Measurements from ENCODE around the gene C9orf78. TPM values are rescaled to one million over a fixed set of nuclear protein-coding genes. Genes with fewer than 3 reads are reported as not detected.

C9orf78 gene
- total and polyA plus RNA-seq, 2 donors (not counting 1 experiment from before 2014, with no cell fraction given) = 39.8 to 88.6 TPM

- peaks cover 5% of the 10 kb centered on the region for H3K79me2 ChIP-seq (ENCODE audit: control insufficient read depth, insufficient read depth, low read length)
- H3K4me2 ChIP-seq (ENCODE audit: extremely low read depth, insufficient read depth, low read length) = no peak overlapping the region
- H3K36me3 ChIP-seq (ENCODE audit: control insufficient read depth, insufficient read depth, low read length) = no peaks in the 10 kb centered on the region
- H3K4me3 ChIP-seq (replicated peaks in 1 of 4; ENCODE audit: control extremely low read depth in 1 of 4, insufficient read depth in 1 of 4, low read depth in 3 of 4, low read length in 4 of 4) = no peak overlapping the region
- no peak overlapping the region for H3K9ac ChIP-seq (ENCODE audit: insufficient read depth, low read length)
- H3K27me3 ChIP-seq (ENCODE audit: control insufficient read depth, insufficient read depth, low read length) = no peaks in the 10 kb centered on the region
- H2AFZ ChIP-seq (ENCODE audit: low read length) = no peak overlapping the region
- H3K27ac ChIP-seq (ENCODE audit: insufficient read depth, low read length) = no peak overlapping the region
- no peaks in the 10 kb centered on the region for H4K20me1 ChIP-seq (ENCODE audit: control insufficient read depth, extremely low read depth, insufficient read depth, low read length)
- TF ChIP-seq, protein P1, sequence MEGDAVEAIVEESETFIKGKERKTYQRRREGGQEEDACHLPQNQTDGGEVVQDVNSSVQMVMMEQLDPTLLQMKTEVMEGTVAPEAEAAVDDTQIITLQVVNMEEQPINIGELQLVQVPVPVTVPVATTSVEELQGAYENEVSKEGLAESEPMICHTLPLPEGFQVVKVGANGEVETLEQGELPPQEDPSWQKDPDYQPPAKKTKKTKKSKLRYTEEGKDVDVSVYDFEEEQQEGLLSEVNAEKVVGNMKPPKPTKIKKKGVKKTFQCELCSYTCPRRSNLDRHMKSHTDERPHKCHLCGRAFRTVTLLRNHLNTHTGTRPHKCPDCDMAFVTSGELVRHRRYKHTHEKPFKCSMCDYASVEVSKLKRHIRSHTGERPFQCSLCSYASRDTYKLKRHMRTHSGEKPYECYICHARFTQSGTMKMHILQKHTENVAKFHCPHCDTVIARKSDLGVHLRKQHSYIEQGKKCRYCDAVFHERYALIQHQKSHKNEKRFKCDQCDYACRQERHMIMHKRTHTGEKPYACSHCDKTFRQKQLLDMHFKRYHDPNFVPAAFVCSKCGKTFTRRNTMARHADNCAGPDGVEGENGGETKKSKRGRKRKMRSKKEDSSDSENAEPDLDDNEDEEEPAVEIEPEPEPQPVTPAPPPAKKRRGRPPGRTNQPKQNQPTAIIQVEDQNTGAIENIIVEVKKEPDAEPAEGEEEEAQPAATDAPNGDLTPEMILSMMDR (conservative IDR thresholded peaks at IDR 0.05 in 1 of 2, IDR thresholded peaks at IDR 0.05 in 1 of 2; ENCODE audit: low read depth in 1 of 2, low read length in 2 of 2) = no peak
- TF ChIP-seq EZH2 (IDR thresholded peaks at IDR 0.05; ENCODE audit: low read length, missing control alignments) = no peak
- no peaks in the 10 kb centered on the region for H3K9me3 ChIP-seq (ENCODE audit: control insufficient read depth, insufficient read depth, low read depth, low read length)
- H3K4me1 ChIP-seq (ENCODE audit: control insufficient read depth, extremely low read depth, insufficient read depth, low read length) = peaks cover 12% of the 10 kb centered on the region
- no peak for DNase-seq (ENCODE audit: low read depth in 2 of 2)
Observed at GRCh38 chr9:129839324-129840023, 4.4 kb upstream of the C9orf78 start.

DNA sequence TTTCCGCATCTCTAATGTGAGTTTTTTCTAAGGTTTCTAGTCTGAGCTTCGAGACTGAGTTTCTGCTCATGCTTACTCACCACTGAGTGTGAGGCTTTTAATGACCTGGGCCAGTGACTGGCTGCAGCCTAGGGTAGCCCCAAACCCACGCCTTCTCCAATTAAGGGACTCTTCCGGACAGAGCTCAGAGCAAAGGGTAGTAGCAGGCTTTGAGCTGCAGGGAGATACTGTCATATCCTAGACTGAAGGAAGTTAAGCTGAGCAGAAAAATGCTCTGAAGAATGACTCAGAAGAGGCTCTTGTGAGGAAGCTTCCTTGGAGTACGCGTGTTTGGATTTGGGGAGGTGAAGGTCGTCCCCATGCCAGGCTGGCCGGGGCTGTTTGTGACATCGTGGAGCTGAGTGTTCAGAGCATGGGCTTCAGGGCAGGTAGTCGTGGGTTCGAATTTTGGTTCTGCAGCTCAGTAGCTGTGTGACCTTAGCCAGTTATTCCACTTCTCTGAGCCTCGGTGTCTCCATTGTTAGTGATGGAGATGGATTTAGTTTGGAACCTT lies 3.7 kb upstream of the C9orf78 start:
- Histone ChIP-seq H3K27me3 (ENCODE audit: control insufficient read depth, insufficient read depth, low read length) (no peaks in the 10 kb centered on the region), H3K4me2 (ENCODE audit: extremely low read depth, insufficient read depth, low read length) (peak overlapping the region; percentile 26), H4K20me1 (ENCODE audit: control insufficient read depth, extremely low read depth, insufficient read depth, low read length) (no peaks in the 10 kb centered on the region), H3K4me3 (replicated peaks in 1 of 4; ENCODE audit: control extremely low read depth in 1 of 4, insufficient read depth in 1 of 4, low read depth in 3 of 4, low read length in 4 of 4) (no peak overlapping the region), H3K79me2 (ENCODE audit: control insufficient read depth, insufficient read depth, low read length) (peaks cover 12% of the 10 kb centered on the region), H3K4me1 (ENCODE audit: control insufficient read depth, extremely low read depth, insufficient read depth, low read length) (peaks cover 14% of the 10 kb centered on the region), H3K27ac (ENCODE audit: insufficient read depth, low read length) (no peak overlapping the region), H3K9ac (ENCODE audit: insufficient read depth, low read length) (no peak overlapping the region), H2AFZ (ENCODE audit: low read length) (no peak overlapping the region), H3K36me3 (ENCODE audit: control insufficient read depth, insufficient read depth, low read length) (no peaks in the 10 kb centered on the region), H3K9me3 (ENCODE audit: control insufficient read depth, insufficient read depth, low read depth, low read length) (no peaks in the 10 kb centered on the region)
- peak; percentile 47 to 93 for DNase-seq (ENCODE audit: low read depth in 2 of 2)
- TF ChIP-seq EZH2 (IDR thresholded peaks at IDR 0.05; ENCODE audit: low read length, missing control alignments) = no peak
- TF ChIP-seq, protein P1 (conservative IDR thresholded peaks at IDR 0.05 in 1 of 2, IDR thresholded peaks at IDR 0.05 in 1 of 2; ENCODE audit: low read depth in 1 of 2, low read length in 2 of 2) = no peak

DNA sequence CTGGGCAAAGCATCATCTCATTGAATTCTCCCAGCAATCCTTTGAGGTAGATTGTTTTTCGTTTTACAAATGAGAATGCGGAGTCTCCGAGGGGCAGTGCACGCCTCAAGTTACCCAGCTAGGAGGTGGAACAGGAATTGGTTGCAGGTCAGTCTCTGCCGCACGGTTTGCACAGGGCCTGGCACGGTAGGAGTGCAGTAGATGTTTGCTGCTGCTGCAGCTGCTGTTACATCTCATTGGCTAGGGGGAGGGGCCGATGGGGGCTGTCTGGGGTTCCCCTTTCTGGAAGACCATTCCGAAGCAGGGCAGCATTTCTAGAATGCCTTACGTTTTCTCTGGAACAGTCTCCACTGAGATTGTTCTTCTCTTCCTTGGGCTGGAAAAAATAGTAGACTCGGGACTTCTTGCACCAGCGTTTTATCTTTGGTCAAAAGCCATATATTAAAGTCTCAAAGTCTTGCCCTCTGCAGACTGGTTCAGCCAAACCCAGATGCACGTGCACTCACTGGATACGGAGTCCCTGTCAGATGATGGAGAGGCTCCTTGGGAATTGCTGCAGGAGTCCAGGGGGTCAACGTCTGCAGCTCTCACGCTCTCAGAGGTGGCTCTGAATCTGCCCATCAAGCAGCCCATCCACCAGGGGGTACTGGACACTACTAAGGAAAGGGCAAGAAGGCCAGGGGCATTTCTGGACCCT lies 1.4 kb upstream of the C9orf78 start:
- H2AFZ ChIP-seq (ENCODE audit: low read length) = peak overlapping the region; percentile 60

More for the DNA sequence above, 1.4 kb upstream of the C9orf78 start:
- Histone ChIP-seq H3K36me3 (ENCODE audit: control insufficient read depth, insufficient read depth, low read length) (no peaks in the 10 kb centered on the region), H3K79me2 (ENCODE audit: control insufficient read depth, insufficient read depth, low read length) (peaks cover 15% of the 10 kb centered on the region), H3K4me3 (replicated peaks in 1 of 4; ENCODE audit: control extremely low read depth in 1 of 4, insufficient read depth in 1 of 4, low read depth in 3 of 4, low read length in 4 of 4) (peak overlapping the region; percentile 64 to 98 (median 76)), H3K27me3 (ENCODE audit: control insufficient read depth, insufficient read depth, low read length) (no peaks in the 10 kb centered on the region), H3K4me2 (ENCODE audit: extremely low read depth, insufficient read depth, low read length) (peak overlapping the region; percentile 98), H3K4me1 (ENCODE audit: control insufficient read depth, extremely low read depth, insufficient read depth, low read length) (peaks cover 14% of the 10 kb centered on the region), H4K20me1 (ENCODE audit: control insufficient read depth, extremely low read depth, insufficient read depth, low read length) (no peaks in the 10 kb centered on the region), H3K27ac (ENCODE audit: insufficient read depth, low read length) (no peak overlapping the region), H3K9me3 (ENCODE audit: control insufficient read depth, insufficient read depth, low read depth, low read length) (no peaks in the 10 kb centered on the region), H3K9ac (ENCODE audit: insufficient read depth, low read length) (peak overlapping the region; percentile 76)
- DNase-seq (ENCODE audit: low read depth in 2 of 2) = no peak
- TF ChIP-seq EZH2 (IDR thresholded peaks at IDR 0.05; ENCODE audit: low read length, missing control alignments) = no peak
- TF ChIP-seq, protein P1 (conservative IDR thresholded peaks at IDR 0.05 in 1 of 2, IDR thresholded peaks at IDR 0.05 in 1 of 2; ENCODE audit: low read depth in 1 of 2, low read length in 2 of 2) = no peak

Data from fibroblast of lung (primary cell).